ENCODE measurements around the gene BRAT1. TPM values are rescaled to one million over a fixed set of nuclear protein-coding genes. Genes with fewer than 3 reads are reported as not detected.
A peak's percentile ranks its signal among the peaks of the same experiment; 100 is the strongest.
"Not testable (repeated sequence)": the region's sequence is repeated elsewhere in the genome, so short reads cannot be mapped to it uniquely, and the experiment has no call there.

BRAT1 gene
- total RNA-seq, 1 donor from 2014 or later: 19.7 TPM

DNA sequence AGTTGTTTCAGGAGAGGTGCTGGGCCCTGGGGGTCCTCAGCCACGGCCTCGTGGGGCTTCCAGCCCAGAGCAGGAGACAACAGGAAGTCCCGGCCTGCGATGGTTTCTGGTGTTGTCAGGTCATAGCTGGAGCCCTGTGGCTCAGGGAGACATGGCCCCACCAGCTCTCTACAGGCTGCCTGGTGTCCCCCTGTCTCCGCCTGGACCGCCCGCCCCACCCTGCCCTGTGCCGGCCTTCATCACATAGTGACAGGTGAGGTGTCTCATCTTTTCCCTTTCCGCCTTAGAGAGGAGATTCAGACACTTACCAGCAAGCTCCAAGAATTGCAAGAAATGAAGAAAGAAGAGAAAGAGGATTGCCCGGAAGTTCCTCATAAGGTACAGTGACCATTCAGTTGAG lies 39.3 kb upstream of the BRAT1 start:
- no peak overlapping the region for H3K4me3 ChIP-seq (ENCODE audit: insufficient read depth, low read depth, low read length)

DNA sequence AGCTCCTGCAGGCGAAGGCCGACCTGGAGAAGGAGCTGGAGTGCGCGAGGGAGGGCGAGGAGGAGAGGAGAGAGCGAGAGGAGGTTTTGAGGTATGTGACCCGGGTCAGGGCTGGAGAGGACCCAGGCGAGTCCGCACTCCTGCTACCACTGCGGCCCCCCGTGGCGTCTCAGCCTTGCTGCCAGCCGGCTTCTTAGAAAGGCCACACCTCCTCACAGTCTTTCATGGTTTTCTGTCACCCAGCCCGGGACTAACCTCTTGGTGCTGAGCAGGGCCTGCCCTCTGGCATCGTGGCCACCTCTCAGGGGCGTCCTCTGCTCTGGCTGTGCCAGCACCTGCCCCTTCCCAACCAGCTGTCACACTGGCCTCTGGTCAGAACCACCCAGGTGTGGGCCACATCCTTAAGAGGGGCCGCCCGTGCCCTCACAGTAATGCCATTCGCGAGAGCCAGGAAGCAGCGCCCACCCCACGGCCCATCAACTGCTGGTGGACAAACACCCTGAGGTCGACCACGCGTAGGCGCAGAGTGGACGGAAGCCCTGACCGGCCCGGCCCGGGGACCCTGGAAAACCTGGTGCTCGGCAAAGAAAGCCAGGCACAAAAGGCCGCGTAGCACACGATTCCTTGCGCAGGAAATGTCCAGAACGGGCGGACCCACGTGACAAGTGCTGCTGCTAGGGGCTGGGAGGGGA lies 37.9 kb upstream of the BRAT1 start:
- Histone ChIP-seq H3K9ac (ENCODE audit: low read length) (no peak overlapping the region), H4K20me1 (ENCODE audit: insufficient read depth, low read length) (no peaks in the 10 kb centered on the region), H3K4me3 (ENCODE audit: insufficient read depth, low read depth, low read length) (no peak overlapping the region), H3K27ac (ENCODE audit: low read depth, low read length) (no peak overlapping the region), H2AFZ (ENCODE audit: low read depth, low read length) (no peak overlapping the region), H3K4me1 (ENCODE audit: insufficient read depth, low read length) (no peaks in the 10 kb centered on the region), H3K4me2 (ENCODE audit: low read length) (no peak overlapping the region), H3K36me3 (ENCODE audit: insufficient read depth, low read length) (peaks cover 9% of the 10 kb centered on the region), H3K27me3 (ENCODE audit: insufficient read depth, low read length) (no peaks in the 10 kb centered on the region), H3K9me3 (ENCODE audit: insufficient read depth, low read depth, low read length) (no peaks in the 10 kb centered on the region), H3K79me2 (ENCODE audit: insufficient read depth, low read length) (no peaks in the 10 kb centered on the region)
- no peak overlapping the region for H3K4me3 Mint-ChIP-seq (ENCODE audit: unreplicated experiment)
- no peak for TF ChIP-seq EZH2 (IDR thresholded peaks at IDR 0.05; ENCODE audit: insufficient read depth, low read length)
- TF ChIP-seq, protein P1, sequence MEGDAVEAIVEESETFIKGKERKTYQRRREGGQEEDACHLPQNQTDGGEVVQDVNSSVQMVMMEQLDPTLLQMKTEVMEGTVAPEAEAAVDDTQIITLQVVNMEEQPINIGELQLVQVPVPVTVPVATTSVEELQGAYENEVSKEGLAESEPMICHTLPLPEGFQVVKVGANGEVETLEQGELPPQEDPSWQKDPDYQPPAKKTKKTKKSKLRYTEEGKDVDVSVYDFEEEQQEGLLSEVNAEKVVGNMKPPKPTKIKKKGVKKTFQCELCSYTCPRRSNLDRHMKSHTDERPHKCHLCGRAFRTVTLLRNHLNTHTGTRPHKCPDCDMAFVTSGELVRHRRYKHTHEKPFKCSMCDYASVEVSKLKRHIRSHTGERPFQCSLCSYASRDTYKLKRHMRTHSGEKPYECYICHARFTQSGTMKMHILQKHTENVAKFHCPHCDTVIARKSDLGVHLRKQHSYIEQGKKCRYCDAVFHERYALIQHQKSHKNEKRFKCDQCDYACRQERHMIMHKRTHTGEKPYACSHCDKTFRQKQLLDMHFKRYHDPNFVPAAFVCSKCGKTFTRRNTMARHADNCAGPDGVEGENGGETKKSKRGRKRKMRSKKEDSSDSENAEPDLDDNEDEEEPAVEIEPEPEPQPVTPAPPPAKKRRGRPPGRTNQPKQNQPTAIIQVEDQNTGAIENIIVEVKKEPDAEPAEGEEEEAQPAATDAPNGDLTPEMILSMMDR (IDR thresholded peaks at IDR 0.05; ENCODE audit: insufficient read depth, low read depth, low read length): no peak
- DNase-seq (ENCODE audit: low read depth) (no peak), FAIRE-seq (no peak)
- H3K27ac Mint-ChIP-seq (ENCODE audit: unreplicated experiment): peak overlapping the region; percentile 1
- H3K4me1 Mint-ChIP-seq (ENCODE audit: low read depth, unreplicated experiment): no peaks in the 10 kb centered on the region
- H3K27me3 Mint-ChIP-seq (ENCODE audit: low read depth, unreplicated experiment): peaks cover 2% of the 10 kb centered on the region
- no peaks in the 10 kb centered on the region for H3K9me3 Mint-ChIP-seq (ENCODE audit: unreplicated experiment)
- peaks cover 33% of the 10 kb centered on the region for H3K36me3 Mint-ChIP-seq (ENCODE audit: low read depth, unreplicated experiment)

More for the DNA sequence above, 39.3 kb upstream of the BRAT1 start:
- Mint-ChIP-seq H3K4me1 (ENCODE audit: low read depth, unreplicated experiment) (no peaks in the 10 kb centered on the region), H3K27me3 (ENCODE audit: low read depth, unreplicated experiment) (peaks cover 2% of the 10 kb centered on the region), H3K27ac (ENCODE audit: unreplicated experiment) (no peak overlapping the region), H3K36me3 (ENCODE audit: low read depth, unreplicated experiment) (peaks cover 33% of the 10 kb centered on the region), H3K4me3 (ENCODE audit: unreplicated experiment) (no peak overlapping the region), H3K9me3 (ENCODE audit: unreplicated experiment) (no peaks in the 10 kb centered on the region)
- no peak overlapping the region for H2AFZ ChIP-seq (ENCODE audit: low read depth, low read length)
- H3K9ac ChIP-seq (ENCODE audit: low read length): no peak overlapping the region
- no peaks in the 10 kb centered on the region for H3K27me3 ChIP-seq (ENCODE audit: insufficient read depth, low read length)
- no peak for TF ChIP-seq EZH2 (IDR thresholded peaks at IDR 0.05; ENCODE audit: insufficient read depth, low read length)
- TF ChIP-seq, protein P1 (IDR thresholded peaks at IDR 0.05; ENCODE audit: insufficient read depth, low read depth, low read length): no peak
- no peaks in the 10 kb centered on the region for H3K79me2 ChIP-seq (ENCODE audit: insufficient read depth, low read length)
- DNase-seq (ENCODE audit: low read depth) (no peak), FAIRE-seq (no peak)
- H3K9me3 ChIP-seq (ENCODE audit: insufficient read depth, low read depth, low read length): no peaks in the 10 kb centered on the region
- H3K4me1 ChIP-seq (ENCODE audit: insufficient read depth, low read length): no peaks in the 10 kb centered on the region
- H3K4me2 ChIP-seq (ENCODE audit: low read length): no peak overlapping the region
- peaks cover 9% of the 10 kb centered on the region for H3K36me3 ChIP-seq (ENCODE audit: insufficient read depth, low read length)
- no peaks in the 10 kb centered on the region for H4K20me1 ChIP-seq (ENCODE audit: insufficient read depth, low read length)
- H3K27ac ChIP-seq (ENCODE audit: low read depth, low read length): no peak overlapping the region

DNA sequence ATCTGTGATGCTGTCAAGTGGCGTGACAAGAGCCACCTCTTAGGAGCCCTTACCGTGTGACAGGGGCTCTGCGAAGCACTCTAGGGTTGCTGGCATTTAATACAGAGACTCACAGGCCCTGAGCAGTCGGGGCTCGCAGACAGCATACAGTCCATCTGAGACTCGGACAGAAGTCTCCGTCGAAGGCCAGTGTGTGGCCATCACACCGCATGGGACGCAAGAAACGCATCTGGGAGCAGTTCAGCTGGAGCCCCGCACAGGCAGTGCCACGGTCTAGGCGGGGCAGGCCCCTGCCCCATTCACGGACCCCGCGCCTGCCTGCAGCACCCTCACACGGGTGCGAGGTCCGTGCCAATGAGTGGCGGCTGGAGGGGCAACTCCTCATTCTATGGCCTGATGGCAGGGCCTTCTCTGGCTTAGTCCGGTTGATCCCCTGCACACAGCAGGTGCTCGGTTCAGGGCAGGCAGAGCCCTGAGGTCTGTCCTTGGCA lies 37.1 kb upstream of the BRAT1 start:
- no peak overlapping the region for H3K4me3 Mint-ChIP-seq (ENCODE audit: unreplicated experiment)
- no peaks in the 10 kb centered on the region for H4K20me1 ChIP-seq (ENCODE audit: insufficient read depth, low read length)
- H3K36me3 Mint-ChIP-seq (ENCODE audit: low read depth, unreplicated experiment): peaks cover 35% of the 10 kb centered on the region
- H3K9me3 Mint-ChIP-seq (ENCODE audit: unreplicated experiment): no peaks in the 10 kb centered on the region
- H3K27me3 Mint-ChIP-seq (ENCODE audit: low read depth, unreplicated experiment): peaks cover 2% of the 10 kb centered on the region
- no peaks in the 10 kb centered on the region for H3K4me1 Mint-ChIP-seq (ENCODE audit: low read depth, unreplicated experiment)
- H3K4me1 ChIP-seq (ENCODE audit: insufficient read depth, low read length): no peaks in the 10 kb centered on the region
- no peak overlapping the region for H2AFZ ChIP-seq (ENCODE audit: low read depth, low read length)
- no peak for TF ChIP-seq EZH2 (IDR thresholded peaks at IDR 0.05; ENCODE audit: insufficient read depth, low read length)
- TF ChIP-seq, protein P1 (IDR thresholded peaks at IDR 0.05; ENCODE audit: insufficient read depth, low read depth, low read length): no peak
- H3K4me2 ChIP-seq (ENCODE audit: low read length): no peak overlapping the region
- no peak overlapping the region for H3K27ac ChIP-seq (ENCODE audit: low read depth, low read length)
- H3K9me3 ChIP-seq (ENCODE audit: insufficient read depth, low read depth, low read length): no peaks in the 10 kb centered on the region
- H3K9ac ChIP-seq (ENCODE audit: low read length): no peak overlapping the region
- no peak overlapping the region for H3K27ac Mint-ChIP-seq (ENCODE audit: unreplicated experiment)
- no peaks in the 10 kb centered on the region for H3K27me3 ChIP-seq (ENCODE audit: insufficient read depth, low read length)
- no peak overlapping the region for H3K4me3 ChIP-seq (ENCODE audit: insufficient read depth, low read depth, low read length)
- H3K36me3 ChIP-seq (ENCODE audit: insufficient read depth, low read length): peaks cover 9% of the 10 kb centered on the region
- DNase-seq (ENCODE audit: low read depth) (no peak), FAIRE-seq (no peak)
- no peaks in the 10 kb centered on the region for H3K79me2 ChIP-seq (ENCODE audit: insufficient read depth, low read length)

DNA sequence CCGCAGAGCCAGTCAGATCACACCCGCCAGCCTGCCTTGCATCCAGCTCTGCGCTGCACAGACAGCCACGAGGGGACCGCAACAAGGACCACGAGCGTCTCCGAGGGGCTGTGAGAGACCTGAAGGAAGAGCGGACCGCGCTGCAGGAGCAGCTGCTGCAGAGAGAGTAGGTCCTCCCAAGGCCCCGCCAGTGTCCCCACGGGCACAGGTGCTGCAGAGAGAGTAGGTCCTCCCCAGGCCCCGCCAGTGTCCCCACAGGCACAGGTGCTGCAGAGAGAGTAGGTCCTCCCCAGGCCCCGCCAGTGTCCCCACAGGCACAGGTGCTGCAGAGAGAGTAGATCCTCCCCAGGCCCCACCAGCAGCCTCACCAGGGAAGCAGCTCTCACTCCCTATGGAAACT lies 34.6 kb upstream of the BRAT1 start:
- H3K4me1 Mint-ChIP-seq (ENCODE audit: low read depth, unreplicated experiment); H4K20me1 ChIP-seq (ENCODE audit: insufficient read depth, low read length); H2AFZ ChIP-seq (ENCODE audit: low read depth, low read length); H3K9me3 Mint-ChIP-seq (ENCODE audit: unreplicated experiment); H3K79me2 ChIP-seq (ENCODE audit: insufficient read depth, low read length); H3K4me1 ChIP-seq (ENCODE audit: insufficient read depth, low read length); H3K36me3 ChIP-seq (ENCODE audit: insufficient read depth, low read length); FAIRE-seq; DNase-seq (ENCODE audit: low read depth); H3K9ac ChIP-seq (ENCODE audit: low read length); H3K27ac ChIP-seq (ENCODE audit: low read depth, low read length); H3K27ac Mint-ChIP-seq (ENCODE audit: unreplicated experiment); H3K9me3 ChIP-seq (ENCODE audit: insufficient read depth, low read depth, low read length); H3K4me3 ChIP-seq (ENCODE audit: insufficient read depth, low read depth, low read length); H3K27me3 Mint-ChIP-seq (ENCODE audit: low read depth, unreplicated experiment); H3K4me2 ChIP-seq (ENCODE audit: low read length); H3K27me3 ChIP-seq (ENCODE audit: insufficient read depth, low read length); H3K4me3 Mint-ChIP-seq (ENCODE audit: unreplicated experiment): not testable (repeated sequence)
- peaks cover 38% of the 10 kb centered on the region for H3K36me3 Mint-ChIP-seq (ENCODE audit: low read depth, unreplicated experiment)

All from astrocyte (in vitro differentiated cells and primary cell).